Heart right ventricle (tissue), 16 donors: ENCODE results near the gene PEX5. TPM values are rescaled to one million over a fixed set of nuclear protein-coding genes. Genes with fewer than 3 reads are reported as not detected.

Experiments used
- ATAC-seq, 8 donors: fragments of 200-7000 bp; cut with Tn5 transposase; one replicate each; pipeline ENCODE4 v1.9.1; 2020; ENCODE audit warnings: mild to moderate bottlenecking in 8 of 8, moderate library complexity in 8 of 8, moderate number of reproducible peaks in 1 of 8
- DNase-seq, 2 donors: peaks; one replicate each; pipeline ENCODE4 v3.0.0-alpha.2; 2020
- H3K27ac ChIP-seq, 10 donors: fragments of 200-600 bp; sonication (generic) in 2 of 10; one replicate each; pipeline versions ENCODE4 v1.5.0 to v1.8.0; 2020 to 2022; ENCODE audit warnings: mild to moderate bottlenecking in 3 of 10
- H3K27me3 ChIP-seq, 7 donors: fragments of 200-600 bp; one replicate each; pipeline ENCODE4 v1.8.0; 2021 to 2022; ENCODE audit warnings: mild to moderate bottlenecking in 2 of 7
- H3K36me3 ChIP-seq, 9 donors: fragments of 200-600 bp; sonication (generic) in 1 of 9; one replicate each; pipeline versions ENCODE4 v1.5.0 to v1.8.0; 2020 to 2022; ENCODE audit warnings: mild to moderate bottlenecking in 2 of 9
- H3K4me1 ChIP-seq, 9 donors: fragments of 200-600 bp; sonication (generic) in 1 of 9; one replicate each; pipeline versions ENCODE4 v1.5.0 to v1.8.0; 2020 to 2022; ENCODE audit warnings: mild to moderate bottlenecking in 4 of 9
- H3K4me3 ChIP-seq, 10 donors: fragments of 200-600 bp; sonication (generic) in 2 of 10; one replicate each; pipeline versions ENCODE4 v1.5.0 to v1.8.0; 2020 to 2022; ENCODE audit warnings: mild to moderate bottlenecking in 7 of 10, moderate library complexity in 2 of 10
- H3K9me3 ChIP-seq, 11 donors: fragments of 200-600 bp in 10 of 11; sonication (generic) in 2 of 11; one replicate each; pipeline versions ENCODE4 v1.5.0 to v1.8.0; 2013 to 2022; ENCODE audit warnings: mild to moderate bottlenecking in 2 of 11, control low read depth in 1 of 11, moderate library complexity in 1 of 11
- WGBS, 2 donors: extraction: QIAGEN DNeasy Blood & Tissue Kit; methylation state at CpG; one replicate each; pipeline ENCODE4 v1.1.7; 2013; ENCODE audit warnings: inconsistent platforms in 1 of 2; 5-methylcytosine and 5-hydroxymethylcytosine counted together
- intact Hi-C, 10 donors: fragments of 100-400 bp; cut with DNase I; formaldehyde crosslinking; loops; one replicate each; pipeline versions ENCODE4 v1.11.1 to v1.14.2; 2022
- polyA plus RNA-seq, 2 donors: library from polyadenylated mRNA; stranded (reverse); fragments of 200-250 nt; gene quantifications; one replicate each; pipeline ENCODE4 v1.2.3, GENCODE V29; 2013
- total RNA-seq, 10 donors: library from RNA; stranded (reverse); fragmentation: NEBNext Ultra II Directional in 3 of 10; extraction: Animal tissue kit (Norgen Biotek cat#: 25700) in 3 of 10; gene quantifications; one replicate each; pipeline versions ENCODE4 v1.2.1 to v1.2.4, GENCODE V29; 2021 to 2023
- TF ChIP-seq, protein P1 (sequence below), 9 donors: fragments of 200-600 bp; sonication (generic) in 2 of 9; IDR thresholded peaks; one replicate each; pipeline versions ENCODE4 v1.5.0 to v1.8.0; 2021 to 2022; ENCODE audit warnings: antibody characterized with exemption in 9 of 9, mild to moderate bottlenecking in 5 of 9, moderate library complexity in 1 of 9
- donor health status: Arrhythmogenic right ventricular cardiomyopathy.
- donor health status: ischemic (EF 13 %, LVEDD 7.1; RV severe dilation, severe dysfunction).
- donor health status: healthy with polysubstance abuse.
- donor health status: DM: no; HTN: yes; CAD: no.
- donor health status: DM: no; HTN: no; CAD: no.
- donor health status: ischemic (EF 25% LVEDD 6.9; RV normal size, moderate dysfunction).
- donor health status: ischemic (EF 25% LVEDD 5.7; RV mildly dilated, moderate dysfunction).
- donor health status: healthy.
- donor health status: DM: yes; HTN: yes; CAD: no.
- donor health status: Ischemic cardiomyopathy.
- donor health status: ischemic (EF 35%, LVEDD 5.7; RV mildly dilated, moderate dysfunction).
- donor health status: nonischemic (EF 11% LVEDD 7.7; RV severe dilation, severe dysfunction).
- donor health status: DM: yes; HTN: yes; CAD: no.
- donor health status: PGD.
- donor health status: ischemic (EF 29% LVEDD 5.4; RV normal size, mild dysfunction).
- donor health status: nonischemic (EF 23%, LVEDD 6.1; RV moderate dilation, normal function).

The PEX5 gene
- total and polyA plus RNA-seq, 12 donors = 9.7 to 35.2 (median 28.7) TPM

DNA sequence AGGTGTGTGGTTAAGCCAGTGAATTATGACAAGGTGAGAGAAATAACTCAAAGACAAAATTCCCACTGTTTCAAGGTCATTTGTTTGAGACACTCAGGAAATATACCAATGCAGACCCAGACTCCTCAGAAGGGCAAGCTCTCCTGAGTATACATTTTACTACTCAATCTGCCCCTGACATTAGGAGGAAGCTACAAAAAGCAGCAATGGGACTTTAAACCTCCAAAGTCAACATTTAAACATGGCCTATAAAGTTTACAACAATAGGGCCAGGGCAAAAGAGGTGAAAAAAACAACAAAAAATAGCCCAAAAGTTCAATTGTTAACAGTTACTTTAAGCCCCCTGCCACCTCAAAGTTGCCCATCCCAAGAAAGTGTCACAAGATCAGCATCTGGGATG, 19.5 kb upstream of the PEX5 start:
- TF ChIP-seq, protein P1, sequence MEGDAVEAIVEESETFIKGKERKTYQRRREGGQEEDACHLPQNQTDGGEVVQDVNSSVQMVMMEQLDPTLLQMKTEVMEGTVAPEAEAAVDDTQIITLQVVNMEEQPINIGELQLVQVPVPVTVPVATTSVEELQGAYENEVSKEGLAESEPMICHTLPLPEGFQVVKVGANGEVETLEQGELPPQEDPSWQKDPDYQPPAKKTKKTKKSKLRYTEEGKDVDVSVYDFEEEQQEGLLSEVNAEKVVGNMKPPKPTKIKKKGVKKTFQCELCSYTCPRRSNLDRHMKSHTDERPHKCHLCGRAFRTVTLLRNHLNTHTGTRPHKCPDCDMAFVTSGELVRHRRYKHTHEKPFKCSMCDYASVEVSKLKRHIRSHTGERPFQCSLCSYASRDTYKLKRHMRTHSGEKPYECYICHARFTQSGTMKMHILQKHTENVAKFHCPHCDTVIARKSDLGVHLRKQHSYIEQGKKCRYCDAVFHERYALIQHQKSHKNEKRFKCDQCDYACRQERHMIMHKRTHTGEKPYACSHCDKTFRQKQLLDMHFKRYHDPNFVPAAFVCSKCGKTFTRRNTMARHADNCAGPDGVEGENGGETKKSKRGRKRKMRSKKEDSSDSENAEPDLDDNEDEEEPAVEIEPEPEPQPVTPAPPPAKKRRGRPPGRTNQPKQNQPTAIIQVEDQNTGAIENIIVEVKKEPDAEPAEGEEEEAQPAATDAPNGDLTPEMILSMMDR (IDR thresholded peaks at IDR 0.05) = no peak
- no peak overlapping the region for H3K27ac ChIP-seq
- peaks cover 0 to 13% (median 8%) of the 10 kb centered on the region in 7 donors for H3K27me3 ChIP-seq
- intact Hi-C loops = no loop called here
- DNase-seq (no peak), ATAC-seq (no peak)
- no peaks in the 10 kb centered on the region for H3K4me1 ChIP-seq
- peaks cover 0 to 61% (median 8%) of the 10 kb centered on the region in 11 donors for H3K9me3 ChIP-seq
- no peaks in the 10 kb centered on the region for H3K36me3 ChIP-seq
- H3K4me3 ChIP-seq = no peak overlapping the region

DNA sequence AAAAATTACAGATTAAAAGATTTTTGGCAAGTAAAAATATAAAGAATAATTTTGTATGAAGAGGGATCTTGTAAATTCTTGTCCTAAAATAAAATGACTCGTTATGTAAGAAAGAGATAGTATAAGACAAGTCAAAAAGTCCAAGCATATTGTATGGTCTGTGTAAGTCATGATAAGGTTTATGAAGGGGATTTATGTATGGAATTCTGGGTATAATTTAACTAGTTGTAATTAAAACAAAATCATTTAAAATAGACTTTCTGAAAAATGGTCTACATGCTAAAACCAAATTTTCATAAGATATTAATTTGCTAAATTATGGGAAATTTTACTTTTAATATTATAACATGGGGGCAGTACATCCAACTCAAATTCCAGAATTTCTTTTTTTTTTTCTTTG, 17.6 kb upstream of the PEX5 start:
- Histone ChIP-seq H3K4me1 (no peaks in the 10 kb centered on the region), H3K27ac (no peak overlapping the region), H3K9me3 (peaks cover 0 to 57% (median 8%) of the 10 kb centered on the region in 11 donors), H3K36me3 (no peaks in the 10 kb centered on the region), H3K4me3 (no peak overlapping the region), H3K27me3 (peaks cover 0 to 15% (median 5%) of the 10 kb centered on the region in 7 donors)
- TF ChIP-seq, protein P1 (IDR thresholded peaks at IDR 0.05) = no peak
- intact Hi-C loops = no loop called here
- 50% methylated on average over 1 of the region's 1 CpG for WGBS, 2 donors
- DNase-seq = no peak
- ATAC-seq = no peak

DNA sequence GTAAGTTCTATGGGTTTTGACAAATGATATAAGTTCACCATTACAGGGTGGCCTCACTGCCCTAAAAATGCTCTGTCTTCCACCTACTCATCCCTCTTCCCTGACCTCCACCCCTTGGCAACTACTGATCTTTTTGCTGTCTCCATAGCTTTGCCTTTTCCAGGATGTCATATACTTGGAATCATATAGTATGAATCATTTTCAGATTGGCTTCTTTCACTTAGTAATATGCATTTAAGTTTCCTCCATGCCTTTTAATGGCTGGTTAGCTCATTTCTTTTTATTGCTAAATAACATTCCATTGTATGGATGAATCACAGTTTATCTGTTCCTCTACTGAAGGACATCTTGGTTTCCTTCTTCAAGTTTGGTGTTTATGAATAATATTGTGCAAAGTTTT, 14.0 kb upstream of the PEX5 start:
- Histone ChIP-seq H3K27me3 (peaks cover 0 to 28% (median 10%) of the 10 kb centered on the region in 7 donors), H3K4me3 (no peak overlapping the region), H3K4me1 (no peaks in the 10 kb centered on the region), H3K27ac (no peak overlapping the region), H3K9me3 (peaks cover 0 to 25% (median 2%) of the 10 kb centered on the region in 11 donors), H3K36me3 (no peaks in the 10 kb centered on the region)
- TF ChIP-seq, protein P1 (IDR thresholded peaks at IDR 0.05) = no peak
- no peak for DNase-seq
- ATAC-seq = no peak
- intact Hi-C loops = no loop called here

DNA sequence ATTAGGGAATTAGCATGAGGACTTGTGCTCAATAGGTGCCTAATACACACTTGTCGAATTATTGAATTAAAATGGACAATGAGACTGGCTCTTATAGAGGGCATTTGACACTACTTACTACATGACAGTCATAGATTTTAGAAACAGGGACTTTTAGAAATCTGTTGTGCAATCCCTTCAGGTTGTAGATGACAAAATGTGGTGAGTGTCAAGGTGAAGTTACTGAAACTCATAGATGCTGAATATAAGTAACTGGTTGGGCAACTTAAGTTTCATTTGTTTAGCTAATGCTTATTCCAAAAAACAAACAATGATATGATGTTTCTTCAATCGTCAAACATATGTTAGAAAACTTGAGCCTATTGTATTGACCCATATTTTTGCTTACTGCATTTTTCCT, 12.9 kb upstream of the PEX5 start:
- TF ChIP-seq, protein P1 (IDR thresholded peaks at IDR 0.05) = no peak
- DNase-seq = no peak
- peaks cover 0 to 36% (median 16%) of the 10 kb centered on the region in 7 donors for H3K27me3 ChIP-seq
- no peaks in the 10 kb centered on the region for H3K36me3 ChIP-seq
- H3K27ac ChIP-seq = no peak overlapping the region
- intact Hi-C loops = no loop called here
- no peaks in the 10 kb centered on the region for H3K4me1 ChIP-seq
- no peak overlapping the region for H3K4me3 ChIP-seq
- H3K9me3 ChIP-seq = peaks cover 0 to 15% (median 2%) of the 10 kb centered on the region in 11 donors
- no peak for ATAC-seq
- WGBS, 2 donors = 56 to 67% methylated on average over 2 of the region's 2 CpGs
